HEK293 (cell line): ENCODE data around the gene HOXB4.

Source experiments
- GLI2 ChIP-seq: fragments of 450-650 bp; formaldehyde crosslinking; IDR thresholded peaks from 2 replicates; pipeline ENCODE4; 2017; ENCODE audit warnings: missing biosample characterization, missing genetic modification characterization, low read depth, borderline replicate concordance
- KLF9 ChIP-seq: fragments of 450-650 bp; formaldehyde crosslinking; IDR thresholded peaks from 2 replicates; pipeline ENCODE4 v1.5.1; 2016; ENCODE audit warnings: missing biosample characterization, missing genetic modification characterization, low read depth
- RBAK ChIP-seq: fragments of 450-650 bp; formaldehyde crosslinking; IDR thresholded peaks from 2 replicates; pipeline ENCODE4 v1.5.1; 2016; ENCODE audit warnings: missing biosample characterization, missing genetic modification characterization
- SP3 ChIP-seq: fragments of 450-650 bp; formaldehyde crosslinking; IDR thresholded peaks from 2 replicates; pipeline ENCODE4 v1.5.1; 2016; ENCODE audit warnings: missing biosample characterization, missing genetic modification characterization
- ZBTB20 ChIP-seq: fragments of 450-650 bp; formaldehyde crosslinking; IDR thresholded peaks from 2 replicates; pipeline ENCODE4 v1.5.1; 2016; ENCODE audit warnings: missing biosample characterization, missing genetic modification characterization
- ZNF114 ChIP-seq: fragments of 450-650 bp; formaldehyde crosslinking; IDR thresholded peaks from 2 replicates; pipeline ENCODE4 v1.5.0; 2017; ENCODE audit warnings: missing biosample characterization, missing genetic modification characterization
- ZNF223 ChIP-seq: fragments of 450-650 bp; formaldehyde crosslinking; IDR thresholded peaks from 2 replicates; pipeline ENCODE4 v1.5.1; 2016; ENCODE audit warnings: missing biosample characterization, missing genetic modification characterization
- ZNF24 ChIP-seq: fragments of 450-650 bp; formaldehyde crosslinking; IDR thresholded peaks from 2 replicates; pipeline ENCODE4 v1.5.1; 2016; ENCODE audit warnings: missing biosample characterization, missing genetic modification characterization
- ZNF302 ChIP-seq: fragments of 450-650 bp; formaldehyde crosslinking; IDR thresholded peaks from 2 replicates; pipeline ENCODE4 v1.5.1; 2016; ENCODE audit warnings: missing biosample characterization, missing genetic modification characterization, low read depth
- ZNF311 ChIP-seq: fragments of 450-650 bp; formaldehyde crosslinking; IDR thresholded peaks from 2 replicates; pipeline ENCODE4 v1.5.1; 2017; ENCODE audit warnings: missing biosample characterization, missing genetic modification characterization, borderline replicate concordance
- ZNF391 ChIP-seq: fragments of 450-650 bp; formaldehyde crosslinking; IDR thresholded peaks from 2 replicates; pipeline ENCODE4 v1.5.1; 2016; ENCODE audit warnings: low read depth, missing biosample characterization, missing genetic modification characterization, borderline replicate concordance
- ZNF423 ChIP-seq: fragments of 450-650 bp; formaldehyde crosslinking; IDR thresholded peaks from 2 replicates; pipeline ENCODE4 v1.5.1; 2016; ENCODE audit warnings: missing biosample characterization, missing genetic modification characterization
- ZNF433 ChIP-seq: fragments of 450-650 bp; formaldehyde crosslinking; IDR thresholded peaks from 2 replicates; pipeline ENCODE4 v1.5.1; 2016; ENCODE audit warnings: missing biosample characterization, missing genetic modification characterization, low read depth
- ZNF623 ChIP-seq: fragments of 450-650 bp; formaldehyde crosslinking; IDR thresholded peaks from 2 replicates; pipeline ENCODE4 v1.5.1; 2016; ENCODE audit warnings: missing biosample characterization, missing genetic modification characterization
- ZNF624 ChIP-seq: fragments of 450-650 bp; formaldehyde crosslinking; IDR thresholded peaks from 2 replicates; pipeline ENCODE4 v1.5.1; 2017; ENCODE audit warnings: missing biosample characterization, missing genetic modification characterization
- ZNF629 ChIP-seq: fragments of 450-650 bp; formaldehyde crosslinking; IDR thresholded peaks from 2 replicates; pipeline ENCODE4 v1.5.1; 2017; ENCODE audit warnings: missing biosample characterization, missing genetic modification characterization
- ZSCAN16 ChIP-seq: fragments of 450-650 bp; formaldehyde crosslinking; IDR thresholded peaks from 2 replicates; pipeline ENCODE4 v1.5.1; 2016; ENCODE audit warnings: missing biosample characterization, missing genetic modification characterization
- ZSCAN30 ChIP-seq: fragments of 450-650 bp; IDR thresholded peaks from 2 replicates; pipeline ENCODE4 v1.5.1; 2018; ENCODE audit warnings: missing biosample characterization, mild to moderate bottlenecking, missing genetic modification characterization, moderate library complexity
- TF ChIP-seq, protein P1 (sequence below): fragments of 450-650 bp; formaldehyde crosslinking; IDR thresholded peaks from 2 replicates; pipeline ENCODE4 v1.5.1; 2016; ENCODE audit warnings: missing biosample characterization, missing genetic modification characterization
- TF ChIP-seq, protein P2 (sequence below): fragments of 450-650 bp; formaldehyde crosslinking; IDR thresholded peaks from 2 replicates; pipeline ENCODE4 v1.5.1; 2016; ENCODE audit warnings: missing biosample characterization, missing genetic modification characterization
- TF ChIP-seq, protein P3 (sequence below): fragments of 450-650 bp; formaldehyde crosslinking; IDR thresholded peaks from 2 replicates; pipeline ENCODE4 v1.5.1; 2016; ENCODE audit warnings: missing biosample characterization, missing genetic modification characterization
- TF ChIP-seq, protein P4 (sequence below): fragments of 450-650 bp; formaldehyde crosslinking; IDR thresholded peaks from 2 replicates; pipeline ENCODE4 v1.5.1; 2016; ENCODE audit warnings: missing biosample characterization, missing genetic modification characterization
- TF ChIP-seq, protein P5 (sequence below): fragments of 450-650 bp; formaldehyde crosslinking; IDR thresholded peaks from 2 replicates; pipeline ENCODE4 v1.5.1; 2016; ENCODE audit warnings: missing biosample characterization, missing genetic modification characterization, low read depth
- TF ChIP-seq, protein P6 (sequence below): fragments of 450-650 bp; formaldehyde crosslinking; IDR thresholded peaks from 2 replicates; pipeline ENCODE4 v1.5.1; 2016; ENCODE audit warnings: missing biosample characterization, missing genetic modification characterization

Gene HOXB4

DNA sequence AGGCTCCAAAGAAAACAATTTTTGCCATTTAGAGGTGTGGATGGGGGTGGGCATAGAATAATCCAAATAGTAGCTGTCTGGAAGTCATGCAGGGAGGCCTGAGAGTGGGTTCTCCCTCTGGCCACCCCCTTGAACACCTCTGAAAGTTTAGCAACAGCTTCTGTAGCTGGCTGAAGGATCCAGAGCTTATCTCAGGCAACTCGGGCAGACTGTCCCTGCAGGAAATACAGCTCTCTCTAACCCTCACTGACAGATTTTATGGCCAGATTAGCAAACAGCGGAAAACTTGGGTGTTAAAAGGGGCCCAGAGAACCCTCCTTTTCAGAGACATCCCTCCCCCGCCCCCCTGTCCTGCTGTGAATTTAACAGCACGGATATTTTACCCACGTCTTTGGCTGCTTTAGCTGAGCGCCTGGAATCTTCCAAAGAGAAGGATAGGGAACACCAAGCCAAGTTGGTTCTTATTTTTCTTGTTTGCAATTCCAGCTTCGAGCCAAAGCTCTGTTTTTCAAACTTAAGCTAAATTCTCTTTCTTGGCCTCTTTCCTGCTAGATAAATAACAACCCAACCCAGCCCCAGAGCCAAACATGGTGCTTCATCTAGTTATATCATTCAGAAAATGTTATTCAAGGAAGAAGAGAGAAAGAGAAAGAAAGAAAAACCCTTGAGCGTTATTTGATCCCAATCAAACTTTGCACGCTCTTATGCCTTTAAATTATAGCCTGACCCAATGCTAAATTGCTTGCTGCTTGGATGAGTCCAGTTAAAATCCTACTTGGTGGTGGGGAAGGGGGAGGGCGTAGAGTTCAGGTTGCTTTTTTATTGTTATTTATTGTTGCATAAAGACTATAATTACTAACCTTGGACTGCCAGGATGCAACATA is 31.0 kb downstream of the HOXB4 start (continued):
- TF ChIP-seq ZNF311 (tag by site-specific recombination) (no peak), ZNF624 (tag by site-specific recombination) (no peak), SP3 (no peak), ZNF623 (tag by site-specific recombination) (no peak), ZNF433 (tag by site-specific recombination) (no peak), KLF9 (tag by site-specific recombination) (peak; percentile 47; the same call in 1 of the 2 replicates), ZNF114 (tag by site-specific recombination) (no peak), ZNF629 (tag by site-specific recombination) (peak; percentile 38), ZNF391 (tag by site-specific recombination) (0 out of 2 replicates have a peak, but pooled peaks have one; percentile 29), GLI2 (tag by site-specific recombination) (peak; percentile 68; the same call in 1 of the 2 replicates), RBAK (no peak), ZSCAN16 (tag by site-specific recombination) (0 out of 2 replicates have a peak, but pooled peaks have one; percentile 55), ZNF223 (tag by site-specific recombination) (no peak), ZNF423 (tag by site-specific recombination) (peak; percentile 76; the same call in 1 of the 2 replicates), ZNF302 (tag by site-specific recombination) (no peak), ZBTB20 (peak; percentile 93), ZSCAN30 (tag by site-specific recombination) (peak; percentile 95), ZNF24 (tag by site-specific recombination) (peak; percentile 88)
- TF ChIP-seq, protein P1, sequence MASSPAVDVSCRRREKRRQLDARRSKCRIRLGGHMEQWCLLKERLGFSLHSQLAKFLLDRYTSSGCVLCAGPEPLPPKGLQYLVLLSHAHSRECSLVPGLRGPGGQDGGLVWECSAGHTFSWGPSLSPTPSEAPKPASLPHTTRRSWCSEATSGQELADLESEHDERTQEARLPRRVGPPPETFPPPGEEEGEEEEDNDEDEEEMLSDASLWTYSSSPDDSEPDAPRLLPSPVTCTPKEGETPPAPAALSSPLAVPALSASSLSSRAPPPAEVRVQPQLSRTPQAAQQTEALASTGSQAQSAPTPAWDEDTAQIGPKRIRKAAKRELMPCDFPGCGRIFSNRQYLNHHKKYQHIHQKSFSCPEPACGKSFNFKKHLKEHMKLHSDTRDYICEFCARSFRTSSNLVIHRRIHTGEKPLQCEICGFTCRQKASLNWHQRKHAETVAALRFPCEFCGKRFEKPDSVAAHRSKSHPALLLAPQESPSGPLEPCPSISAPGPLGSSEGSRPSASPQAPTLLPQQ (tag by site-specific recombination) = peak; percentile 85
- TF ChIP-seq, protein P2, sequence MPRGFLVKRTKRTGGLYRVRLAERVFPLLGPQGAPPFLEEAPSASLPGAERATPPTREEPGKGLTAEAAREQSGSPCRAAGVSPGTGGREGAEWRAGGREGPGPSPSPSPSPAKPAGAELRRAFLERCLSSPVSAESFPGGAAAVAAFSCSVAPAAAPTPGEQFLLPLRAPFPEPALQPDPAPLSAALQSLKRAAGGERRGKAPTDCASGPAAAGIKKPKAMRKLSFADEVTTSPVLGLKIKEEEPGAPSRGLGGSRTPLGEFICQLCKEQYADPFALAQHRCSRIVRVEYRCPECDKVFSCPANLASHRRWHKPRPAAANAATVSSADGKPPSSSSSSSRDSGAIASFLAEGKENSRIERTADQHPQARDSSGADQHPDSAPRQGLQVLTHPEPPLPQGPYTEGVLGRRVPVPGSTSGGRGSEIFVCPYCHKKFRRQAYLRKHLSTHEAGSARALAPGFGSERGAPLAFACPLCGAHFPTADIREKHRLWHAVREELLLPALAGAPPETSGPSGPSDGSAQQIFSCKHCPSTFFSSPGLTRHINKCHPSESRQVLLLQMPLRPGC = peak; percentile 82
- TF ChIP-seq, protein P3, sequence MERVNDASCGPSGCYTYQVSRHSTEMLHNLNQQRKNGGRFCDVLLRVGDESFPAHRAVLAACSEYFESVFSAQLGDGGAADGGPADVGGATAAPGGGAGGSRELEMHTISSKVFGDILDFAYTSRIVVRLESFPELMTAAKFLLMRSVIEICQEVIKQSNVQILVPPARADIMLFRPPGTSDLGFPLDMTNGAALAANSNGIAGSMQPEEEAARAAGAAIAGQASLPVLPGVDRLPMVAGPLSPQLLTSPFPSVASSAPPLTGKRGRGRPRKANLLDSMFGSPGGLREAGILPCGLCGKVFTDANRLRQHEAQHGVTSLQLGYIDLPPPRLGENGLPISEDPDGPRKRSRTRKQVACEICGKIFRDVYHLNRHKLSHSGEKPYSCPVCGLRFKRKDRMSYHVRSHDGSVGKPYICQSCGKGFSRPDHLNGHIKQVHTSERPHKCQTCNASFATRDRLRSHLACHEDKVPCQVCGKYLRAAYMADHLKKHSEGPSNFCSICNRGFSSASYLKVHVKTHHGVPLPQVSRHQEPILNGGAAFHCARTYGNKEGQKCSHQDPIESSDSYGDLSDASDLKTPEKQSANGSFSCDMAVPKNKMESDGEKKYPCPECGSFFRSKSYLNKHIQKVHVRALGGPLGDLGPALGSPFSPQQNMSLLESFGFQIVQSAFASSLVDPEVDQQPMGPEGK = peak; percentile 75
- TF ChIP-seq, protein P4, sequence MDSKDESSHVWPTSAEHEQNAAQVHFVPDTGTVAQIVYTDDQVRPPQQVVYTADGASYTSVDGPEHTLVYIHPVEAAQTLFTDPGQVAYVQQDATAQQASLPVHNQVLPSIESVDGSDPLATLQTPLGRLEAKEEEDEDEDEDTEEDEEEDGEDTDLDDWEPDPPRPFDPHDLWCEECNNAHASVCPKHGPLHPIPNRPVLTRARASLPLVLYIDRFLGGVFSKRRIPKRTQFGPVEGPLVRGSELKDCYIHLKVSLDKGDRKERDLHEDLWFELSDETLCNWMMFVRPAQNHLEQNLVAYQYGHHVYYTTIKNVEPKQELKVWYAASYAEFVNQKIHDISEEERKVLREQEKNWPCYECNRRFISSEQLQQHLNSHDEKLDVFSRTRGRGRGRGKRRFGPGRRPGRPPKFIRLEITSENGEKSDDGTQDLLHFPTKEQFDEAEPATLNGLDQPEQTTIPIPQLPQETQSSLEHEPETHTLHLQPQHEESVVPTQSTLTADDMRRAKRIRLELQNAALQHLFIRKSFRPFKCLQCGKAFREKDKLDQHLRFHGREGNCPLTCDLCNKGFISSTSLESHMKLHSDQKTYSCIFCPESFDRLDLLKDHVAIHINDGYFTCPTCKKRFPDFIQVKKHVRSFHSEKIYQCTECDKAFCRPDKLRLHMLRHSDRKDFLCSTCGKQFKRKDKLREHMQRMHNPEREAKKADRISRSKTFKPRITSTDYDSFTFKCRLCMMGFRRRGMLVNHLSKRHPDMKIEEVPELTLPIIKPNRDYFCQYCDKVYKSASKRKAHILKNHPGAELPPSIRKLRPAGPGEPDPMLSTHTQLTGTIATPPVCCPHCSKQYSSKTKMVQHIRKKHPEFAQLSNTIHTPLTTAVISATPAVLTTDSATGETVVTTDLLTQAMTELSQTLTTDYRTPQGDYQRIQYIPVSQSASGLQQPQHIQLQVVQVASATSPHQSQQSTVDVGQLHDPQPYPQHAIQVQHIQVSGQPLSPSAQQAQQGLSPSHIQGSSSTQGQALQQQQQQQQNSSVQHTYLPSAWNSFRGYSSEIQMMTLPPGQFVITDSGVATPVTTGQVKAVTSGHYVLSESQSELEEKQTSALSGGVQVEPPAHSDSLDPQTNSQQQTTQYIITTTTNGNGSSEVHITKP = peak; percentile 95
- TF ChIP-seq, protein P5, sequence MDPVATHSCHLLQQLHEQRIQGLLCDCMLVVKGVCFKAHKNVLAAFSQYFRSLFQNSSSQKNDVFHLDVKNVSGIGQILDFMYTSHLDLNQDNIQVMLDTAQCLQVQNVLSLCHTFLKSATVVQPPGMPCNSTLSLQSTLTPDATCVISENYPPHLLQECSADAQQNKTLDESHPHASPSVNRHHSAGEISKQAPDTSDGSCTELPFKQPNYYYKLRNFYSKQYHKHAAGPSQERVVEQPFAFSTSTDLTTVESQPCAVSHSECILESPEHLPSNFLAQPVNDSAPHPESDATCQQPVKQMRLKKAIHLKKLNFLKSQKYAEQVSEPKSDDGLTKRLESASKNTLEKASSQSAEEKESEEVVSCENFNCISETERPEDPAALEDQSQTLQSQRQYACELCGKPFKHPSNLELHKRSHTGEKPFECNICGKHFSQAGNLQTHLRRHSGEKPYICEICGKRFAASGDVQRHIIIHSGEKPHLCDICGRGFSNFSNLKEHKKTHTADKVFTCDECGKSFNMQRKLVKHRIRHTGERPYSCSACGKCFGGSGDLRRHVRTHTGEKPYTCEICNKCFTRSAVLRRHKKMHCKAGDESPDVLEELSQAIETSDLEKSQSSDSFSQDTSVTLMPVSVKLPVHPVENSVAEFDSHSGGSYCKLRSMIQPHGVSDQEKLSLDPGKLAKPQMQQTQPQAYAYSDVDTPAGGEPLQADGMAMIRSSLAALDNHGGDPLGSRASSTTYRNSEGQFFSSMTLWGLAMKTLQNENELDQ = no peak
- TF ChIP-seq, protein P6, sequence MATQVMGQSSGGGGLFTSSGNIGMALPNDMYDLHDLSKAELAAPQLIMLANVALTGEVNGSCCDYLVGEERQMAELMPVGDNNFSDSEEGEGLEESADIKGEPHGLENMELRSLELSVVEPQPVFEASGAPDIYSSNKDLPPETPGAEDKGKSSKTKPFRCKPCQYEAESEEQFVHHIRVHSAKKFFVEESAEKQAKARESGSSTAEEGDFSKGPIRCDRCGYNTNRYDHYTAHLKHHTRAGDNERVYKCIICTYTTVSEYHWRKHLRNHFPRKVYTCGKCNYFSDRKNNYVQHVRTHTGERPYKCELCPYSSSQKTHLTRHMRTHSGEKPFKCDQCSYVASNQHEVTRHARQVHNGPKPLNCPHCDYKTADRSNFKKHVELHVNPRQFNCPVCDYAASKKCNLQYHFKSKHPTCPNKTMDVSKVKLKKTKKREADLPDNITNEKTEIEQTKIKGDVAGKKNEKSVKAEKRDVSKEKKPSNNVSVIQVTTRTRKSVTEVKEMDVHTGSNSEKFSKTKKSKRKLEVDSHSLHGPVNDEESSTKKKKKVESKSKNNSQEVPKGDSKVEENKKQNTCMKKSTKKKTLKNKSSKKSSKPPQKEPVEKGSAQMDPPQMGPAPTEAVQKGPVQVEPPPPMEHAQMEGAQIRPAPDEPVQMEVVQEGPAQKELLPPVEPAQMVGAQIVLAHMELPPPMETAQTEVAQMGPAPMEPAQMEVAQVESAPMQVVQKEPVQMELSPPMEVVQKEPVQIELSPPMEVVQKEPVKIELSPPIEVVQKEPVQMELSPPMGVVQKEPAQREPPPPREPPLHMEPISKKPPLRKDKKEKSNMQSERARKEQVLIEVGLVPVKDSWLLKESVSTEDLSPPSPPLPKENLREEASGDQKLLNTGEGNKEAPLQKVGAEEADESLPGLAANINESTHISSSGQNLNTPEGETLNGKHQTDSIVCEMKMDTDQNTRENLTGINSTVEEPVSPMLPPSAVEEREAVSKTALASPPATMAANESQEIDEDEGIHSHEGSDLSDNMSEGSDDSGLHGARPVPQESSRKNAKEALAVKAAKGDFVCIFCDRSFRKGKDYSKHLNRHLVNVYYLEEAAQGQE (tag by site-specific recombination) = no peak
